Urothelium cell line (cell line): ENCODE results near the gene GPATCH1.
A peak's percentile ranks its signal among the peaks of the same experiment; 100 is the strongest.
"Not testable (repeated sequence)": the region's sequence is repeated elsewhere in the genome, so short reads cannot be mapped to it uniquely, and the experiment has no call there.

Experiments used
- DNase-seq: peaks from one replicate; pipeline ENCODE4 v3.0.0; 2011; ENCODE audit warnings: low spot score, mixed read lengths
- FAIRE-seq: peaks from 2 replicates; lab custom pipeline; 2011; peaks lifted over from hg19 to GRCh38; lab: Jason Lieb, UNC

The GPATCH1 gene

DNA sequence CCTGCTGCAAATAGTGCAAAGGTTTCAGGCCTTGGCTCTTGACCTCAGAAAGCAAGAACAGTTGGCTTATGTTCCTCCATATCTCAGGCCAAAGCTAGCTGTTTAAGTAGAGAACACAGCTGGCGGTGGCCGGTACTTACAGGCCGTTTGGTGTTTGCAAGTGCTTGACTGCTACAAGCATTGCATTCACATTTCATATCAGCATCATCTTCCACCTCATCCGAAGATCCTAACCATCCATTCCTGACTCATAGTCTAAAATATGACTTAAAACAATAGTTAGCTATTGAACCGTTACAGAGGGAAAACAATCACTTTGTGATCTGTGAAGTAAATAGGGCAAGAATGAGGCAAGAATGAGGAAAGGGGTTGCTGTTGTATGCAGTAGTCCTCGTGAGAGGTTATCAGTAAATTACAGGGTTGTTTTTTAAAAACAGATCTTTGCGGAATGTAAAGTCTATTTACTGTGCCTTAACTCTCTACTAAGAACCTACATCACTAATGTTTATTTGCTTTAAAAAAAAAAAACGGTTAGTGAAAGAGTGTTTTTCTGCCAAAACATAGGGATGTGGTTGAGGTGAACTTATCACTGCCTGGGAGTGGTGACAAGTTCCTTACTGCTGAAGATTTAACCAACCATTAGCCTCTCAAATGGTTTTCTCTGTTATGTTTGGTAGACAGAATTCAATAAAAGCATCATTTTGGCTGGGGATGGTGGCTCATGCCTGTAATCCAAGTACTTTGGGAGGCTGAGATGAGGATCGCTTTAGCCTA, 29.3 kb downstream of the GPATCH1 start:
- DNase-seq (no peak), FAIRE-seq (no peak)

GRCh38 chr19:33111587-33111986, 30.6 kb downstream of the GPATCH1 start:
- DNase-seq, result no peak
- FAIRE-seq, result no peak

DNA sequence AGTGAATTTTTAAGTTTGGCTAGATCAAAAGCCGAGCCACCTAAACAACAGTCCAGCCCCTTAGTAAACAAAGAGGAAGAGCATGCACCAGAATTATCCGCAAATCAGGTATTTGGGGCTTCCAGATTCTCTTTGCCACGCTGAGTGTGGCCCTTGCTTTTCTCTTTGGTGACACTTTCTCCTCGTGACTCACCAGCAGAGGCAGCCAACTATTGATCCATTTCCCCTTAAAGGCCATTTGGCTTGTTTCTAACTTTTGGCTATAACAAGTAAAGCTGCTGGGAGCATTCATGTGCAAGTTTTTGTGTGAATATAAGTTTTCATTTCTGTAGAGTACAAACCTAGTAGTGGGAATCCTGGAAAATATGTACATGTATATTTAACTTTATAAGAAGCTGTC, 33.3 kb downstream of the GPATCH1 start:
- no peak for DNase-seq
- FAIRE-seq, result no peak

DNA sequence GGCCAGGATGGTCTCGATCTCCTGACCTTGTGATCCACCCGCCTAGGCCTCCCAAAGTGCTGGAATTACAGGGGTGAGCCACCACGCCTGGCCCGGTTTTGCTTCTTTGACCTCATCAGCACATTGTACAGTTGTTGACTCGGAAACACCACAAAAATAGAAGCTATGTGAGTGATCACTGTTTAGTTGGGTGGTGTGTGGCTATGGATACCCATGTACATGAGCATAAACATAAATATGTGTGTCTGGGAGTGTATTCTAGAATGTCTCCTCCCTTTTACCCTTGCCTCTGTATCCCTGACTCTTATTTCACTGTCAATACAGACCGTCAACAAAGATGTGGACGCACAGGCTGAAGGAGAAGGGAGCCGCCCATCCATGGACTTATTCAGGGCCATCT, 36.5 kb downstream of the GPATCH1 start:
- DNase-seq (no peak), FAIRE-seq (no peak)

DNA sequence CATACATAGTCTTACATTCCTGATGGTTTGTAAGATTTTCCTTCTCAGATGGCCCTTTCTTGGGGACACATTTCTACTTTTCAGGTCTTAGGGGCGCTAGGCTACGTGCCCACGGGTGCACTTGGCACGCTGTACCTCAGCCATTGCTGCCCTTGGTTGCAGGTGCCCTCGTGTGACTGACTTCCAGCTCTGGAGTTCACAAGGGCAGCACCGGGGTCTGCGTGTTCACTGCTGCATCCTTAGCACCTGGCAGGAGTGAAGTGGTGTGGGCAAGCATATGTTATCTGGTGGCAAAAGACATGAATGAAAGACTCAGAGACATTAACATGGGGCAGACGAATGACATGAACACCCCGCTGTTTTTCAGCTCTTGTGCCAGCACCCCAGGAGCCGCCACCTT, 37.7 kb downstream of the GPATCH1 start:
- no peak for FAIRE-seq

DNA sequence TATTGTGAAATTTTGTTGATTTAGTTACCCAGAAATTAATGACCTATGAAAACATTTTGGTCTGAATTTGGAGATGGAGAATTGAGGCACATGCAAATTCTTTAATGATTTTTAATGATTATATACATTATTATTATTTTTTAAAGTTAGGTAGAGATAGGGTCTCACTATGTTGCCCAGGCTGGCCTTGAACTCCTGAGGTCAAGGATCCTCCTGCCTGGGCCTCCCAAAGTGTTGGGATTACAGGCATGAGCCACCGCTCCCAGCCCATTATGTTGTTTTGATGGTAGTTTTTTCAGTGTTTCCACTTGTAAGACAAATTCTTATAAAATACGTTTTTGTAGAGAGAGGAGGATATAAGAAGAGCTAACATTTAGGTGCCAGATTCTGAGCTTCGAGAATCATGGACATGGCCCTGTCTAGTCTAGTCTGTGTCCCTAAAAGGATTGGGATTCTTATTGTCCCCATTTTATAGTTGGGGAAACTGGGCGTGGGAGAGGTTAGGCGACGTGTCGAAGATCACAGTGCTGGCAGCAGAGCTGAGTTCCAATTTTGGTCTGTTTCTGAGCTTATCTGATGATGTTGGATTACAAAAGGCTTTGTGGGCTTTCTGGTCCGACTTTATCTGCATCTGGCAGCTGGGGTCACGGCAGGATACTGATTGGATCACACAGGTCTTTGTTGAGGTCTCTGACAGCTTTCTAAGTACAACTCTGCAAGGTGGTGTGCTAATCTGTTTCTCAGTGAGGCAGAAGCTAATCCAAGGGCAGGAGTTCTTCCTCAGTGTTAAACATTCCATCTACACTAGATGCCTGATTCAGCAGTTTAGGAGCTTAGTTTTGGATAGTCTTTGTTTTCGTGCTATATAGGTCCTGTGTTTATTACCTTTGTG, 43.5 kb downstream of the GPATCH1 start:
- FAIRE-seq (no peak), DNase-seq (no peak)

More for the DNA sequence above, 37.7 kb downstream of the GPATCH1 start:
- DNase-seq, result no peak

GRCh38 chr19:33125929-33126388, 45.0 kb downstream of the GPATCH1 start:
- FAIRE-seq (no peak), DNase-seq (peak; percentile 73)

DNA sequence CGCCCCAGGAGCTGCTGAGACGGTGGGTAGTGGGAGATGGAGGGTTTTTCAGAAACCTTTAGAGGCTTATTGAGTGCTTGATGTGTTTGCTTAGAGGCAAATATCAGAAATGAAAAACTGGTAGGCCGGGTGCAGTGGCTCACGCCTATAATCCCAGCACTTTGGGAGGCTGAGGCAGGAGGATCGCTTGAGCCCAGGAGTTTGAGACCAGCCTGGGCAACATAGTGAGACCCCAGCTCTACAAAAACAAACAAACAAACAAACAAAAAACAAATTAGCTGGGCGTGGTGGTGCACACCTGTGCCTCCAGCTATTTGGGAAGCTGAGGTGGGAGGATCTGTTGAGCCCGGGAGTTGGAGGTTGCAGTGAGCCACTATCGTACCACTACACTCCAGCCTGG, 45.7 kb downstream of the GPATCH1 start:
- DNase-seq, FAIRE-seq: not testable (repeated sequence)

GRCh38 chr19:33129901-33130300, 48.9 kb downstream of the GPATCH1 start:
- no peak for DNase-seq
- no peak for FAIRE-seq

- DNase-seq, result no peak
- no peak for FAIRE-seq
Measured at GRCh38 chr19:33130433-33130832, 49.5 kb downstream of the GPATCH1 start.

DNA sequence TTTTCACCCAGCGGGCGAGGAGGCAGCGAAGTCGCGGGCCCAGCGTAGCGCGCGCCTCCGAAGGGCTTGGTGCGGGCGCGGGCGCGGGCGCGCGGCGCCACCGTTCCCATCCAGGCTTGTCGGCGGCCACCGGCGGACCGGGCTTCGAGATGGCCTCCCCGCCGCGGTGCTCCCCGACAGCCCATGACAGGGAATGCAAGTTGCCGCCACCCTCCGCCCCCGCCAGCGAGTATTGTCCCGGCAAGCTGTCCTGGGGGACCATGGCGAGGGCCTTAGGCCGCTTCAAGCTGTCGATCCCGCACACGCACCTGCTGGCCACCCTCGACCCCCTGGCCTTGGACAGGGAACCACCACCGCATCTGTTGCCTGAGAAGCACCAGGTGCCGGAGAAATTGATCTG, 51.0 kb downstream of the GPATCH1 start, which contains the start of gene WDR88:
Gene WDR88 (plus strand): TSS at position 94 of the 400 bp plus-strand sequence. CDS start 56 bp downstream, at position 150.
- FAIRE-seq (no peak), DNase-seq (no peak)

GRCh38 chr19:33132425-33132824, 51.4 kb downstream of the GPATCH1 start:
- DNase-seq (no peak), FAIRE-seq (no peak)

DNA sequence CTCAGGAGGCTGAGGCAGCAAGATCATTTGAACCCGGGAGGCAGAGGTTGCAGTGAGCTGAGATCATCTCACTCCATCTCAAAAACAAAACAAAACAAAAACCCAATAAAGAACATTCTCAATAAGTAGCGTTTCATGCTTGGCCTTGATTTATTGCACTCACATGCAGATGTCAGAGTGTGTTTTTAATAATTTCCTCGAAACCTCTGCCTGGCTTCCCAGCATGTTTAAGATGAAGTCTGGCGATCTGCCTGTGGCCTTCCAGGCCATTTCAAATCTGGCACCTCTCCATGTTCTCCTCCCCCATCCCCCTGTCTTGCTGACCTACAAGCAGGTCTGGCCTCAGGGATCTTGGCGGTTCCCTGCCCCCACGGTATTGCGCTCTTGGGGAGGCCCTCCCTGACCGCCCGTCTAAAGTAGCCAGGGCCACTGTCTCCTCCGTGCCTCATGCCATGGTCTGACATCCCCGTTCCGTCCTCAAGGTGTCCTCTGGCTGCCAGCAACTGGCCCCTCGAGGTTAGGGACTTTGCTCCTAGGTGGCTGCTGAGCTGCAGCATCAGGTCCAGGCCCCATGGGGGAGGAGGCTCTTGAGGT, 52.6 kb downstream of the GPATCH1 start:
- DNase-seq (no peak), FAIRE-seq (no peak)

GRCh38 chr19:33134571-33135041, 53.6 kb downstream of the GPATCH1 start:
- FAIRE-seq, result no peak

DNA sequence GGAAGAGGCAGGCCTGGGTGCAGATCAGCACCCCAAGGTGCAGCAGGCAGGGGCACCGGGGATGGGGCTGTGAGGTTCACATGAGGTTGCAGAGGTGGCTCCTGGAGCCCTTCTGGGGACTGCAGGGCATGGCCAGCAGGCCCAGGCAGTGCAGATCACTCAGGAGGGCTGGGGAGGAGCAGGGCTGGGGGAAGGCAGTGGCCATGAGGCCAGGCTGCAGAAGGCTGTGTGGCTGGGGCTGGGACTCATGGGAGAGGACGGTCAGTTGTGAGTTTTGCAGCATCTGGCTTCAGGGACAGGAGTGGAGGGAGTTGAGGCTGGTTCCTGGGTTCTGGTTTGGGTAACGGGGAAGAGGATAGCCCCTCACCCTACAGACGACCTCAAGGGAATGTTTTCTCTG, 58.2 kb downstream of the GPATCH1 start:
- no peak for FAIRE-seq
- DNase-seq, result no peak

More at GRCh38 chr19:33134571-33135041, 53.6 kb downstream of the GPATCH1 start:
- no peak for DNase-seq

DNA sequence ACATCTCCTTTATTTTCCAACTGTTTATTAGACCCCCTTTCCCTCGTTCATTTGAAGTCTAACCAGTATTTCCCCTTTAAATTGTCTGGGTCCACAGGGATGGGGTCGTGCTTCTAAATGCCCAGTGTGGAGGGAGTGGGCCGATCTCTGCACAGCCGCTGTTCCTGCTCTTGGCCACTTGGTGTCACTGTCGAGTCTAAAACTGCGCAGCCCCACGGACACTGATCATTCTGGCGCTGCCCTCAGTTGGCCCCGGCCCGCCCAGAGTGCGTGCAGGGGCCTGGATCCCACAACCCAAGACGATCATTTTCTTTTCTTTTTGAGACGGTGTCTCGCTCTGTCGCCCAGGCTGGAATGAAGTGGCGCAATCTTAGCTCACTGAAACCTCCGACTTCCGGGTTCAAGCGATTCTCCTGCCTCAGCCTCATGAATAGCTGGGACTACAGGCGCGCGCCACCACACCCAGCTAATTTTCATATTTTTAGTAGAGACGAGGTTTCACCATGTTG, 63.0 kb downstream of the GPATCH1 start:
- FAIRE-seq (peak; percentile 79), DNase-seq (peak; percentile 83)

DNA sequence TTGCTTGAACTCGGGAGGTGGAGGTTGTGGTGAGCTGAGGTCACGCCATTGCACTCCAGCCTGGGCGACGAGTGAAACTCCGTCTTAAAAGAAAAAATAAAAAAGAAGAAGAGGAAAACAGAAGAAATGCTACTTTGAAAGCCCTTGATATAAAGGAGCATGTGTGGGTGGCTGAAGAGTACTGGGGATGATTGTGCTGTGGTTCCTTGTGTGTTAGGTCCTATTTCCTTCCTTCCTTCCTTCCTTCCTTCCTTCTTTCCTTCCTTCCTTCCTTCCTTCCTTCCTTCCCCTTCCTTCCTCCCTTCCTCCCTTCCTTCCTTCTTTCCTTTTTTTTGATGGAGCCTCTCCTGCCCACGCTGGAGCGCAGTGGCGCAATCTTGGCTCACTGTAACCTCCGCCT, 65.2 kb downstream of the GPATCH1 start:
- DNase-seq (no peak), FAIRE-seq (no peak)

DNA sequence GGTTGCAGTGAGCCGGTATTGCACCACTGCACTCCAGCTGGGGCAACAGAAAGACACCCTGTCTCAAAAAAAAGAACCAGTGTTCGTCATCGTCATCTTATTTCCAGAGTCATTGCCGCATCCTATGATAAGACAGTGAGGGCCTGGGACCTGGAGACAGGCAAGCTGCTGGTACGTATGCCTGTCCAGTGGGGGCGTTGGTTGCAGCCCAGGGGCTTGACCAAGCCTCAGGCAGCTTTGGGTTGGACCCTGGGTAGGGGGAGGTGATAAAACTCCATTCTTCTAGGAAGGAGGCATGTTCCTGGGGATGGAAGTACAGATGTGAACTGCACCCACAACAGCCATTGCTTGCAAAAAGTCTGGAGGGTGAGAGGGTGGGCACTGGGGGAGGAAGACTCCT, 66.6 kb downstream of the GPATCH1 start:
- DNase-seq (no peak), FAIRE-seq (no peak)

GRCh38 chr19:33150852-33151518, 70.0 kb downstream of the GPATCH1 start:
- no peak for FAIRE-seq
- no peak for DNase-seq

DNA sequence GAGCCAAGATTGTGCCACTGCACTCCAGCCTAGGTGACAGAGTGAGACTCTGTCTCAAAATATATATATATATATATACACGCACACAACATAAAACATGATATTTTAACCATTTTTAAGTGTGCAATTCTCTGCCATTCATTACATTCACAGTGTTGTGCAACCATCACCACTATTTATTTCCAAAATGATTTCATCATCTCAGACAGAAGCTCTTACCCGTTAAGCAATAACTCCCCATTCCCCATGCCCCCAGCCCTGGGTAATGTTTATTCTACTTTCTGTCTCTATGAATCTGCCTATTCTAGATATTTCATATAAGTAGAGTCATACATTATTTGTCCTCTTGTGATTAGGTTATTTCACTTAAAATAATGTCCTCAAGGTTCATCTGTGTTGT, 71.2 kb downstream of the GPATCH1 start:
- FAIRE-seq (no peak), DNase-seq (no peak)
